ENCODE data around the gene BRI3BP.

The BRI3BP gene

GRCh38 chr12:125050868-125051267 is 57.4 kb downstream of the BRI3BP start:
- no peaks in the 10 kb centered on the region for H3K4me1 ChIP-seq (ENCODE audit: insufficient read depth, poor library complexity, severe bottlenecking)
- no peaks in the 10 kb centered on the region for H3K27me3 ChIP-seq (ENCODE audit: insufficient read depth, poor library complexity, severe bottlenecking)
- ATAC-seq (ENCODE audit: low read depth) (no peak), DNase-seq (ENCODE audit: low spot score) (no peak)
- no peak for TF ChIP-seq CTCF (IDR thresholded peaks at IDR 0.05; ENCODE audit: poor library complexity, severe bottlenecking)
- no peaks in the 10 kb centered on the region for H3K9me3 ChIP-seq (ENCODE audit: severe bottlenecking)
- H3K27ac ChIP-seq (ENCODE audit: poor library complexity, severe bottlenecking) = no peak overlapping the region
- H3K4me3 ChIP-seq (ENCODE audit: severe bottlenecking) = no peak overlapping the region
- H3K36me3 ChIP-seq (ENCODE audit: low read depth) = no peaks in the 10 kb centered on the region

- DNase-seq (ENCODE audit: low spot score) (no peak), ATAC-seq (ENCODE audit: low read depth) (no peak)
- H3K27me3 ChIP-seq (ENCODE audit: insufficient read depth, poor library complexity, severe bottlenecking) = no peaks in the 10 kb centered on the region
- no peaks in the 10 kb centered on the region for H3K9me3 ChIP-seq (ENCODE audit: severe bottlenecking)
- H3K27ac ChIP-seq (ENCODE audit: poor library complexity, severe bottlenecking) = no peak overlapping the region
- H3K36me3 ChIP-seq (ENCODE audit: low read depth) = no peaks in the 10 kb centered on the region
- no peaks in the 10 kb centered on the region for H3K4me1 ChIP-seq (ENCODE audit: insufficient read depth, poor library complexity, severe bottlenecking)
- H3K4me3 ChIP-seq (ENCODE audit: severe bottlenecking) = no peak overlapping the region
- TF ChIP-seq CTCF (IDR thresholded peaks at IDR 0.05; ENCODE audit: poor library complexity, severe bottlenecking) = no peak
Observed at GRCh38 chr12:125053821-125054220, 60.4 kb downstream of the BRI3BP start.

GRCh38 chr12:125055591-125055990 is 62.1 kb downstream of the BRI3BP start:
- no peak for TF ChIP-seq CTCF (IDR thresholded peaks at IDR 0.05; ENCODE audit: poor library complexity, severe bottlenecking)
- H3K27me3 ChIP-seq (ENCODE audit: insufficient read depth, poor library complexity, severe bottlenecking) = no peaks in the 10 kb centered on the region

GRCh38 chr12:125056306-125056705 is 62.9 kb downstream of the BRI3BP start:
- no peaks in the 10 kb centered on the region for H3K27me3 ChIP-seq (ENCODE audit: insufficient read depth, poor library complexity, severe bottlenecking)
- DNase-seq (ENCODE audit: low spot score) (no peak), ATAC-seq (ENCODE audit: low read depth) (no peak)
- H3K4me3 ChIP-seq (ENCODE audit: severe bottlenecking) = no peak overlapping the region
- H3K4me1 ChIP-seq (ENCODE audit: insufficient read depth, poor library complexity, severe bottlenecking) = no peaks in the 10 kb centered on the region
- H3K36me3 ChIP-seq (ENCODE audit: low read depth) = no peaks in the 10 kb centered on the region
- TF ChIP-seq CTCF (IDR thresholded peaks at IDR 0.05; ENCODE audit: poor library complexity, severe bottlenecking) = no peak
- no peaks in the 10 kb centered on the region for H3K9me3 ChIP-seq (ENCODE audit: severe bottlenecking)
- no peak overlapping the region for H3K27ac ChIP-seq (ENCODE audit: poor library complexity, severe bottlenecking)

More at GRCh38 chr12:125055591-125055990, 62.1 kb downstream of the BRI3BP start:
- Histone ChIP-seq H3K27ac (ENCODE audit: poor library complexity, severe bottlenecking) (no peak overlapping the region), H3K9me3 (ENCODE audit: severe bottlenecking) (no peaks in the 10 kb centered on the region), H3K4me3 (ENCODE audit: severe bottlenecking) (no peak overlapping the region), H3K36me3 (ENCODE audit: low read depth) (no peaks in the 10 kb centered on the region), H3K4me1 (ENCODE audit: insufficient read depth, poor library complexity, severe bottlenecking) (no peaks in the 10 kb centered on the region)
- ATAC-seq (ENCODE audit: low read depth) (no peak), DNase-seq (ENCODE audit: low spot score) (no peak)

GRCh38 chr12:125057708-125058107 is 64.3 kb downstream of the BRI3BP start:
- Histone ChIP-seq H3K9me3 (ENCODE audit: severe bottlenecking) (no peaks in the 10 kb centered on the region), H3K4me1 (ENCODE audit: insufficient read depth, poor library complexity, severe bottlenecking) (no peaks in the 10 kb centered on the region)
- no peak for ATAC-seq (ENCODE audit: low read depth)

More at GRCh38 chr12:125057708-125058107, 64.3 kb downstream of the BRI3BP start:
- H3K4me3 ChIP-seq (ENCODE audit: severe bottlenecking) = no peak overlapping the region
- no peak overlapping the region for H3K27ac ChIP-seq (ENCODE audit: poor library complexity, severe bottlenecking)
- no peaks in the 10 kb centered on the region for H3K27me3 ChIP-seq (ENCODE audit: insufficient read depth, poor library complexity, severe bottlenecking)
- H3K36me3 ChIP-seq (ENCODE audit: low read depth) = no peaks in the 10 kb centered on the region
- TF ChIP-seq CTCF (IDR thresholded peaks at IDR 0.05; ENCODE audit: poor library complexity, severe bottlenecking) = no peak
- DNase-seq (ENCODE audit: low spot score) = no peak

Data from RWPE2 (cell line).